GM21786 (cell line): ENCODE results near the gene HOXA1.
A peak's percentile ranks its signal among the peaks of the same experiment; 100 is the strongest.

Source experiments
- ATAC-seq: cut with Tn5 transposase; IDR thresholded peaks from one replicate; pipeline ENCODE4 v1.9.1; 2021; ENCODE audit not compliant: unreplicated experiment

HOXA1 gene

DNA sequence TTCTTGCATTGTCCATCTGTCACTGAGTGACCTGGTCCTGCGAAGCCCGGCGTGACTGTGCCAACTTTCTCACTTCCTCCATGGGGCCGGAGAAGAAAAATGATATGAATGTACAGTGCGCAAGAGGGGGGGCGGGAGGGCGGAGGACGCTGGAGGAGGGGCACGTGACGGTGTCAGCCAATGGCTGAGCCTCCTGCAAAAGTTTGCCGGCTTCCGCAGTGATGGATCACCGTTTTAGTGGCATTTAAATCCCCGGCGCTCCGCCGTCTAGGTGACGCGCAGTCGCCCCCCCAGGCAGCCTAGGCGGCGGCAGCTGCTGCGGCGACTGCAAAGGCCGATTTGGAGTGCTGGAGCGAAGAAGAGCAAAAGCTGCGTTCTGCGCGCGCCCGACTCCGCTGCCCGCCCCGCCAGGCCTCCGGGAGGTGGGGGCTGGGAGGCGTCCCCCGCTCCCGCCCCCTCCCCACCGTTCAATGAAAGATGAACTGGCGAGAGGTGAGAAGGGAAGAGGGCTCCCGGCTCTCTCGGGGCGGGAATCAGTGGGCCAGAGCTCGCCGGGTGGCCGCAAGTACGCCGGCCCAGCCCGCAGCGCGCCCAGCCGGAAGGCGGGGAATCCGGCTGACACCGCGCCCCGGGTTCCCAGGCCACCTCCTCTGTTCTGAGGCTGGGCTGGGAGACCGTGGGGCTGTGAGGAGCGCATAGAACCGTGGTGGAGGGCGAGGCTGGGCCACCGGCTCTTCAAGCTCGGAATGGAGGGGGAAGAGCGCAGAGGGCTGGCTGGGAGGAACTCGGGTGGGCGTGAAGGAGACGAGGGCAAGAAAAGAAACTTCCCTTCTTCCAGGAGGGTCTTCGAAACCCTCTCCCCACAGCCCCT is at the start of gene HOXA1:
TSS of gene HOXA1 (minus strand) at position 104 of the 871 bp plus-strand sequence. CDS start at position 16, 88 bp downstream.
- ATAC-seq: peak; percentile 81

DNA sequence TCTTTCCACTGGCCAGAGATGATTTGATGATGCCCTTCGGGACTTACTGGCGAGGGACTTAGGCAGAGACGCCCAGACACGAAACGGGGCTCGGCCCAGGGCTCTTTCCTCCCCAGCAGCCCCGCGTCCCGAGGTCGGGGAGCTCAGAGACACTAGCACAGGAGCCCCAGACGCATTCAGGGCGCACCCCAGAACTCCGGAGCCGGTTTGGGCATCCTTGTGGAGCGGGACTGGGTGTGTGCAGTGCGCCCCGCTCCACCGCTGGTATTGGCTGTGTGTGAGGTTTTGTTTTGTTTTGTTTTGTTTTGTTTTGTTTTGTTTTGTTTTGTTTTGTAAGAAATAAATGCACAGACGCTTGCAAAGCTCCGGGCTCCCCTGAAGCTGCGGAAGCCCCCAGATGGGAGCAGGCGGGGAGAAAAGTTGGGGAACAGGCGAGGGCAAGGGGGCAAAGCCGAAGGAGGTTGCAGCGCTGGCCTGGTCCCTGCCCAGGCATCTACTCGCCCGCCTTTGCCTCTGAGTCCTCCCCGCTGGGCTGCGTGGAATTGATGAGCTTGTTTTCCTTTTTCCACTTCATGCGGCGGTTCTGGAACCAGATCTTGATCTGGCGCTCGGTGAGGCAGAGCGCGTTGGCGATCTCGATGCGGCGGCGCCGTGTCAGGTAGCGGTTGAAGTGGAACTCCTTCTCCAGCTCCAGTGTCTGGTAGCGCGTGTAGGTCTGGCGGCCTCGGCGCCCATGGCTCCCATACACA is 49.5 kb upstream of the HOXA1 start:
- ATAC-seq: no peak

DNA sequence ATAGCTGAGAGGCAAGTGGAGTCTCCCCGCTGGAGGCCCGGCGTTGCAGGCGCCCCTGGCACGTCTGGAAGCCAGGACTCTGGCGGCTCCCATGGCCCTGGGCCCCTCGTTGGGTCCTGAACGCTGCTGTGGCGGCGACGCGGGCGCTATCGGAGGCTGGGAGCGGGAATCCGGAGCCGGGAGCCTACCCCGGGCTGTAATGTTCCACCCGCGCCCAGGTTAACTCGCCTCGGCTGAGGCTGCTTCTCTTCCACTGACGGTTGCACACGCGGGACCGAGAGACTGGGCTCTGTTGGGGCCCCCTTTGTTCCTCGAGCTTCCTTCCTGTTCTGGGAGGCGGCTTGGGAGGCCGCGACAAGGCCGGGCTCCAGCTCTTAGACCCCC is 49.0 kb upstream of the HOXA1 start:
- ATAC-seq: no peak

DNA sequence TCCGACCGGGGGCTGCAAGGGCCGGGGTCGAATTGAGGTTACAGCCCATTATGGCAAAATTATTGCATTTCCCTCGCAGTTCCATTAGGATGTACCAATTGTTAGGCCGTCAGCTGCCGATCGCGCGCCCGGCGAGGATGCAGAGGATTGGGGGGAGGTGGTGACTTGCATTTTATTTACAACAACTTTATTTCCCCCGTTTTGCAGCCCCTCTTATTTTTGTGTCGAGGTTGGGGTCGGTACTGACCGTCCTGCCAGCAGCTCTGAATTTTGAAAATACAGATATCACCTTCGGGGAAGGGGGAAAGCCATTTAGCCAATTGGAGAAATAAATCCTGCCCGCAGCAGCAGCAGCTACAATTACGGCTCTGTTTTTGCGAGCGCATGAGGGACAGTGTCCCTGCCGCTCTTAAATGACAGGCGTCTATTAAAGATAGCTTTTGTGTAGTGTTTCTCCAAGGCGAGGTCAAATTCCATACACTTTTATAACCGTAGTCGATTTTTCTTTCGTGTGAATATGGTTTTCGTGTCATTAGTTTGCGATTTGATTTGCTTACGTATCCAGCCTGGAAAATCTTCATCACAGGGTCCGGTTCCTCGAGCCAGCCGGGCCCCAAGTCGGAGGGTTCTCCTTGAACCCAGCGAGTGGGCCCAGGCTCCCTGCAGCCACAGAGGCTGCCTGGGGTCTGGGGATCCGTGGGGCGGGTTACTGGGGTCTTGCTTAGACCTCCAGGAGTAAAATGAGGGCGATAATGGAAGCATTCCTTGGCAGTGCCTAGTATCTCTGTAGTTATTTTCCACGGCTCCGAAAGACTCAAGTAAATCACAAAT is 48.4 kb upstream of the HOXA1 start:
- no peak for ATAC-seq

DNA sequence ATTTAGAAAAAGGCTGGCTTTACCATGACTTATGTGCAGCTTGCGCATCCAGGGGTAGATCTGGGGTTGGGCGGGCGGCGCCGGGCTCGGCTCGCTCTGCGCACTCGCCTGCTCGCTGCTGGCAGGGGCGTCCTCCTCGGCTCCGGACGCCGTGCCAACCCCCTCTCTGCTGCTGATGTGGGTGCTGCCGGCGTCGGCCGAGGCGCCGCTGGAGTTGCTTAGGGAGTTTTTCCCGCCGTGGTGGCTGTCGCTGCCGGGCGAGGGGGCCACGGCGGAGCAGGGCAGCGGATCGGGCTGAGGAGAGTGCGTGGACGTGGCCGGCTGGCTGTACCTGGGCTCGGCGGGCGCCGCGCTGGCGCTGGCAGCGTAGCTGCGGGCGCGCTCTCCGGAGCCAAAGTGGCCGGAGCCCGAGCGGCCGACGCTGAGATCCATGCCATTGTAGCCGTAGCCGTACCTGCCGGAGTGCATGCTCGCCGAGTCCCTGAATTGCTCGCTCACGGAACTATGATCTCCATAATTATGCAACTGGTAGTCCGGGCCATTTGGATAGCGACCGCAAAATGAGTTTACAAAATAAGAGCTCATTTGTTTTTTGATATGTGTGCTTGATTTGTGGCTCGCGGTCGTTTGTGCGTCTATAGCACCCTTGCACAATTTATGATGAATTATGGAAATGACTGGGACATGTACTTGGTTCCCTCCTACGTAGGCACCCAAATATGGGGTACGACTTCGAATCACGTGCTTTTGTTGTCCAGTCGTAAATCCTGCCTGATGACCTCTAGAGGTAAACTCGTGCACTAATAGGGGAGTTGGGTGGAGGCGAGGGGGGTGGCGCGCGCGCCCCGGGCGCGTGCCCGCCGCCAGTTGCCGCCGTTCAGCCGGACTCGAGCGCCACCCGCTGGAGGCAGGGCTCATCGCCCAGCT is 47.5 kb upstream of the HOXA1 start, which contains the start of gene HOXA5:
TSS of gene HOXA5 (minus strand) at position 659 of the 927 bp plus-strand sequence. CDS start at position 585, 74 bp downstream.
- no peak for ATAC-seq

DNA sequence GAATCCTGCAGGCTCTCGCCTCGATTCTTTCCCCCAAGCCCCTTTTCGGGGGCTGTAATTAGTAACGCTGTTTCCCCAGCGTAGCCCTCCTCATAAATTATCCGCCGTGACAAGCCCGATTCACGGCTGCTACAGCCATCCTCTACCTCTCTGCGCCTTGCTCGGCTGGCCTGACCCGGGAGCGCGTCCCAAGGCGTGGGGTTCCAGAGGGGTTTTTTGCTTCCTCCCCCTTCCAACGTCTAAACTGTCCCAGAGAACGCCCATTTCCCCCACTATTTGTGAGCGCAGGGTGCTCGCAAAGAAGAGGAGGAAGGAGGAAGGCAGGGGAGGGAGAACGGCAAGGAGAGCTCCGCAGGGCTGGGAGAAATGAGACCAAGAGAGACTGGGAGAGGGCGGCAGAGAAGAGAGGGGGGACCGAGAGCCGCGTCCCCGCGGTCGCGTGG is 46.8 kb upstream of the HOXA1 start:
- no peak for ATAC-seq

DNA sequence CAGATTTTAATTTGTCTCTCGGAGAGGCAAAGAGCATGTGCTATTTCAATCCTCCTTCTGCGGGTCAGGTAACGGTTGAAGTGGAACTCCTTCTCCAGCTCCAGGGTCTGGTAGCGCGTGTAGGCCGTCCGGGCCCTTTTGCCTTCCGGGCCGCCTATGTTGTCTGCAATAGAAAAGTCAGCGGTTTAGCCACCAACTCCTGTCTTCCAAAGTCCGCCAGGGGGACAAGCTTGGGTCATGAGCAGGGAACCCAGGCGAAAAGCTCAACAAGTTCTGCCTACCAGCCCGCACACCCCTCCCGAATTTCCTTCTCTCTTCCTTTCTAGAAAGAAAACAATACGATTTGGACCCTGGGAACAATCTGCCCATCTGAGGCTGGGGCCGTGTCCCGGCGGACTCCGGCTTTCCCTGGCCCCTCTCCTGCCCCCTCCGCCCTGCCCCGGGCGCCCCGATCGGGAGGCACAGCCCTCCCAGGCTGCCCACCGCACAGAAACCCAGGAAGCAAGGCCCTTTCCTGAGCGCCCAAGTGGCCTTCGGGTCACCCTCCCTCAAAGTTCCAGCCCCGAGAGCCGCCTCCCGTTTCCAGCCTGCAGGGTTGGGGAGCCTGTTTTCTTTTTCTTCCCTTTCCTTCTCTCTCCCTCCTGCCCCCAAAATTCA is 46.3 kb upstream of the HOXA1 start:
- ATAC-seq: no peak

DNA sequence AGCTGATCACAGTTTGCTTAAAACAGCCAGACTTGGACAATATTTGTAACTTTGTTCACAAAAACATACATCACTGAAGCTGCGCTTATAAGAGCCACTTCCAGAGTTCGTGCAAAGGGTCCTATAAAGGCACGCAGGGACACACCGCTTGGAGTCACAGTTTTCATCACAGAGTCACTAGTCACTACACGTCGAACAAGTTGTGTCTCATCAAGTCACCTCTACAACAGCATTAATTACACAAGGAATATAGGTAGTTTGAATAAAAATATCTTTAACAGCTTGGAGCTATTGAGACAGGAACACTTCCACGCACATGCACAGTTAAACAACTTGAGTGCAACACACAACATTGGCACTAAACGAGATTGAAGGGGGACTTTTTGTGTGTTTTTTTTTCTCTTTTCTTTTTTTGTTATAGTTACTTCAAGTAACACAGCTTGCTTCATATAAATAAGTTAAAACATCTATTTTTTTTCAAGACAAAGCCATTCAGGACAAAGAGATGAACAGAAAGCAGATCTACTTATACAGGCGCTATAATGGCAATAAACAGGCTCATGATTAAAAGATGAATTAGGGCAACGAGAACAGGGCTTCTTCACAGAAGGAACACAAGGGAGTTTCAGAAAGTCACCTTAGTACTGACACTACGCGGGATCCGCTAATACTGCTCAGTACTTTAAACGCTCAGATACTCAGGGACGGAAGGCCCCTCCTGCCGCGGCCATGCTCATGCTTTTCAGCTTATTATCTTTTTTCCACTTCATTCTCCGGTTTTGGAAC is 45.5 kb upstream of the HOXA1 start:
- ATAC-seq: no peak

DNA sequence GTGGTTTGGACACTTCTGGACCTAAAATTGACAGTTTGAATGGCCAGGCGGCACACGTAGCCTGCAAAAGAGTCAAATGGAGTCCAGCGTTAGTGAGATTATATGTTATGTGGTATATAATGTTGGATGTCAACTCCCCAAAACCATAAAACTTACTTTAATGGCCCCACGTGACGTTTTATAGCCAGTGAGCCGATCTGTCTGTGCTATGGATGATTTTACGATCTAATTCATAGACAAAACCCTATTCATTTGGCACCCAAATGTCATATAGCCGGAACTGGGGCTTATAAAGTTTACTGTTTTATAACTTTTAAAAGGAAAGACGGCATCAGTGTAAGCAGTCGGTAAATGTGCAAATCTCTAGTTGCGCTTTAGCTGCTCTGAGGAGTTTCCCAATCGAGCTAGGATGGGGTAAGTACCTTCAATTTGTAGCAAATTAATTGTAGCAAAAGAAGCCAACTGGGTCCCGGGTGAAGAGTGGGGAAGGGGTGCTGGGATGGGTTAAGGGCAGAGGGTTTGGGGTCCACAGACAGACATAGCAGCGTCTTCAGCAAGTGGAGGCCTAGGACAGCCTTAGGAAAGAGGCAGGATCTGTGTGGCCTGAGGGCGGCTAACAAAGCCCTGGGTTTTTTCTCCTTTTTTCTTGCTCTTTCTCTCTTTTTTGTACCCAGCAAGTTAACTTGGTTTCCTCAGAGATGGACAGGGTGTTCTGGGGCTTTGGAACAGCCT is 44.5 kb upstream of the HOXA1 start:
- no peak for ATAC-seq

DNA sequence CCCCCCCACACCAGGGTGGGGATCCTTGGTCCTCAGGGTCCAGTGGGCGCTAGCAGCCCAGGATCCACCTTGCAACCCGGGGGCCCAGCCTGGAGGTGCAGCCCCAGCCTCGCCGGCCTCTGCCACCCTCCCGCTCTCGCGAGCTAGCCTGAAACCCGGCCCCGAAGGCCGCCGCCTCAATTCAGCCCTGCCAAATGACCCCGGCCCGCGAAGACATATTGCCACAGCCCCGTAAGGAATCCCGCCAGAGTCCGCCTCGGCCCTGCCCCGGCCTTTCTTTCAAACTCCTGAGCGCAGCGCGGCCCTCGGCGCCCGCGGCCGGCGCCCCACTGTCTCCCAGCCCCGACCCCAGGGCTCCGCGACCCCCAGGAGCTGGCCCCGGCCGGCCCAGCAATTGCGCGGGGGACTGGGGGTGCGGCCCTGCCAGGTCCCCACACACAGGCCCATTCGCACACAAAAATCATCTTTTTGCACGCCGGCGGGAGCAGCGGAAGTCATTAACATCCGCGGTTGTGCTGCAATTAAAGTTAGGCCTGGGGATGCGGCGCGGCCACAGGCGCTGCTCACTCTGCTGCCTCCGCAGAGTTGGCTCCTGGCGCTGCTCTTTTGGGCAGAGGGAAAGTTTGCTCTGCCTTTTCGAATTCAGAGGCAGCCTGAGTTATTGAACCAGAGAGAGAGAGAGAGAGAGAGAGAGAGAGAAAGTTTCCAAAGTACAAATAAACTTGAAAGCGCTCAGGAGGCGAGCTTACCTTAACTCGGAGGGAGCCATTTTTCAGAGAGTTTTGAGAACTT is 43.7 kb upstream of the HOXA1 start:
- ATAC-seq: no peak

DNA sequence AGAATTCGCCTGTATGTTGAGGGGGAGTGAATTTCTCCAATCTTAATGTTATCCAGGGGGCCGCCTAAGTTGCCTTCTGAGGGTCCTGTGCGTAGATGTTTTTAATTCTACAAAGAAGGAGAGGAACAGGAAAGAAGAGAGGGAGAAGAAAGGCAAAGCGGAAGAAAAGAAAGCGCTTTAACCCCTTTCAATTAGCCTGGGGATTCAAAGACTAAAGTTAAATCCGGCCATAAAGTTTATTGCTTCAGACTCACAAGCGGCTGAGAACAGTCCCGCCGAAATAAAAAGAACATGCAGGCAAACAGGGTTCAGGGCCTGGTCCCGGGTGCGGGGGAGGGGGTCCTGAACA is 43.2 kb upstream of the HOXA1 start:
- ATAC-seq: no peak

DNA sequence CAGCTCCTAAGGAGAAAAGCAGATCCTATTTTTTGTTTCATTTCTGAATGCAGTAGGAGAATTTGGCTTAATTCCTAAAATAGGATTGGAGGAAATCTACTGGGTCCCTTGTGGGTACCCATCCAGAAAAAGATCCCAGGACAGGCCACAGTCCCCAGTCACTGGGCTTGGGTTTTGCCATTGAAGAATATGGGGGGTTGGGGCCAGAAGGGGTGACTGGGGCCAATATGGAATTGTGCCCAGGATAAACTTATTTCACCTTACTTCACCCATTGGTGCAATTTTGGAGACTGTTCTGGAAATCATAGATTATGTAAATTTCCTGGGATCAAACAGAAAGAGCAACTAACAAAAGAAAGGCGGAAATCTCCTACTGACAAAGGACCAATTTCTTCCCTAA is 42.7 kb upstream of the HOXA1 start:
- no peak for ATAC-seq

DNA sequence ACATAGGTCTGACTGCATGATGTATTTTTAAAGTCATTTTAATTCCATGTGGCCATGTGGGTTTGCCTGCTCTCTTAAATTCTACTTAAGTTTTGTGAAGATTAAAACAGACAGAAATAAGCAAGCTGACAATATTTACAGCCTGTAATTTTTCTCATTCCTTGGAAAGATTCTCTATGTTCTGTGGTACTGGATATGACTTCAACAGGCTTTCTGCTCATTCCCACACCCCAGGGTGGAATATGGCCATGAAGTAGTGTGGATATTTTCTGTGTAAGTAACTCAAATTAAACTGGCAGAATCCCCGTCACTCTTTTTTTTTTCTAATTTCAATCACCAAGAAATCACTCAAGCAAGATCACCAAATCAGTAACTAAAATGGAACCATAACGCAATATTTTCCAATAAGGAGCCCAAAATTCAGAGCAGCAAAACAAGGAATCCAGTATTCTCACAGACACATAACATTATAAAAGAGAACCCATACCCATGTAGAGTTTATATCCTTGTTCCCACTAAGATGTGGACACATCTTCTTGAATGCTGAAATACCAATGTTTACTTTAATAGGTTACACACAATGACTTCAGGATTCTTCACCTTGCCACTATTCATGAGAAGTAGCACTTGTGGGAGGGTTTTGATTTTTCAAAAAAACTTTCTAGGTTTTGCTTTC is 42.0 kb upstream of the HOXA1 start:
- no peak for ATAC-seq

DNA sequence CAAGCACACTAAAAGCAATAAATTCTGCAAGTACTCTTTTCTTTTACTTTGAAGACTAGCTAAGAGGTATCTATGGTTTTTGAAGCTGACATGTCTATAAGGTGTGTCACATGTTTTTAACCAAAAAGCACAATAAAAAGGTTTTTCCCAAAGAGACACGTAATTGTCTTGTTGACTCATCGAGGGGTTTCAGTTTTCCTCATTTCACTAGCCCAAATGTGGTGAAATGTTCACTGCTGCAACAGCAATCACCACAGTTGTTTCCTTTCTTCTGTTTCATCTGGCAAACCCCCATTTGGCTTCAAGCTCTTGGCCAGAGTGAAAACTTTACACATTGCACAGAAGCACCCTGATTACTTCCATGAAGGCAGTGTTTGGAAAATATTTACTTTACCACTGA is 38.6 kb upstream of the HOXA1 start:
- ATAC-seq: no peak

DNA sequence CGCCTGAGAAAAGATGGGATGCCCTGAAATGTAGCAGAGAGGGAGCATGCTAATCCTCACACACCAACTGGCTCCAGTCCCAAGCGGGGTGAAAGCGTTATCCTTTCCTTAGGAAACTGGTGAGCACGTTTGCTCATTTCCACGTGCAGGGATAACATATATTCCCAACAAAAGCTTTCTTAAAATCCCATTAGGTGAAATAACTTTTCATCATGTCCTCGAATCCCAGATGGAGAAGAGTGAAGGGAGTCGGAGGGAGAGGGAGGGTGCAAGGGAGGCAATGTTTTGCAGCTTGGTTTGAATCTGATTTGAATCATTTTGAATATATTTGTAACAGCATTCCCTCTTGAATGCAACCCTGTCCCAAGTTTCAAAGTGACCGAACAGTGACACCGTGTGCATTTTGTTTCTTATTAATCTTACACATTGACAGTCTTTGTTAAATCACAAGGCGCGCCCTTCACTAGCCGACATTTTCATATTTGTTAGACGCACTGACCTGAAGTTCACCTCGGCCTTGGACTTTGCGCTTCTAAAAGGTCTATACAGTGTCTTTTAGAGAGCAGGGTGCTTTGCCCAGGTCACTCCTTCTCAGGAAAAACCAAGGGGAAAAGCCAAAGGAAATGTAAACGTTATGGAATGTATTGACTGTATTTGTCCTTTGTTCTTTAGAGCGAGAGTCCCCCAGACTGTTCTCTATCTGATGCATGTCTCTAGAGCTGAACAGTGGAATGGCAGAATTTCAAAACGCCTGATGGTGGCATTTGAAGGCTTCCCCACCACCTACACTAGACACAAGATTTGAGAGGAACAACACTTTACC is 37.8 kb upstream of the HOXA1 start:
- ATAC-seq: no peak

DNA sequence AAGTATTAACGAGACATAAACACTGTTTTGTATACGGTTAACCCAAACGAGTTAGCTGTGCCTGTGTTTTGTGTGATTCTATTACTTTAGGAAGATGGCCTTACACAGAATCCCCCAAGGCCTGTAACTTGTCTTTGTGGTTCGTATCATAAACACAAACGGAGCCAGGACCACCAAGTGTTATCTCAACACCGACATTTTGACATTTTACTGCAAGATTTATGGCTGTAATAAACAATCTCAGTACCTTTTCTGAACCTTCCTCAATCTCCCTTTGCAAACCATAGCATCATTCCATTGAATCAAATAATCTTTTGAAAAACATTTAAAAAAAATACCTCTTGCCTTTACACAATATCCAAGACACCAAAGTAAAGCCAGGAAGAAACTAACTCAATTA is 37.2 kb upstream of the HOXA1 start:
- no peak for ATAC-seq
